WTC11 (cell line): ENCODE measurements around the gene POLR3H. TPM values are rescaled to one million over a fixed set of nuclear protein-coding genes. Genes with fewer than 3 reads are reported as not detected.

Source experiments
- ATAC-seq: fragments of 200-7000 bp; cut with Tn5 transposase; 2 replicates; pipeline ENCODE4 v1.10.0; 2021; ENCODE audit warnings: mild to moderate bottlenecking, moderate library complexity
- CTCF ChIA-PET: fragments of 300-600 bp; sonication (Branson Sonifier 250); formaldehyde crosslinking; loops from one replicate; lab custom pipeline; 2021; ENCODE audit warnings: antibody characterized with exemption; lab: Charles Lee
- POLR2A ChIA-PET: fragments of 350-600 bp; sonication (Branson Sonifier 250); formaldehyde crosslinking; loops from one replicate; lab custom pipeline; 2021; ENCODE audit warnings: antibody characterized with exemption; lab: Charles Lee
- DNase-seq: peaks from one replicate; pipeline ENCODE4 v3.0.0; 2021; ENCODE audit warnings: low spot score
- H3K27ac Mint-ChIP-seq: 2 replicates; pipeline ENCODE4 v1.8.0; 2021; ENCODE audit warnings: mixed read lengths
- H3K27me3 Mint-ChIP-seq: 2 replicates; pipeline ENCODE4 v1.8.0; 2021; ENCODE audit warnings: low read depth, mild to moderate bottlenecking, moderate library complexity, mixed read lengths
- H3K36me3 Mint-ChIP-seq: 2 replicates; pipeline ENCODE4 v1.8.0; 2021; ENCODE audit warnings: mixed read lengths
- H3K4me1 Mint-ChIP-seq: 2 replicates; pipeline ENCODE4 v1.8.0; 2022; ENCODE audit warnings: mixed read lengths
- H3K4me3 Mint-ChIP-seq: 2 replicates; pipeline ENCODE4 v1.8.0; 2021; ENCODE audit warnings: mild to moderate bottlenecking, moderate library complexity, mixed read lengths
- H3K9me3 Mint-ChIP-seq: 2 replicates; pipeline ENCODE4 v1.8.0; 2021; ENCODE audit warnings: mixed read lengths
- E2F4 ChIP-seq: sonication (generic); formaldehyde crosslinking; IDR thresholded peaks from 2 replicates; pipeline ENCODE4 v1.8.1; 2022; ENCODE audit warnings: low read depth, mild to moderate bottlenecking, moderate library complexity, missing genetic modification reagents, borderline replicate concordance
- ESRRA ChIP-seq: sonication (generic); formaldehyde crosslinking; IDR thresholded peaks from 2 replicates; pipeline ENCODE4 v1.8.1; 2022; ENCODE audit warnings: mild to moderate bottlenecking, missing genetic modification reagents, borderline replicate concordance
- ETV6 ChIP-seq: sonication (generic); formaldehyde crosslinking; IDR thresholded peaks from 2 replicates; pipeline ENCODE4 v1.8.1; 2022; ENCODE audit warnings: mild to moderate bottlenecking, missing genetic modification reagents
- FOXK1 ChIP-seq: sonication (generic); formaldehyde crosslinking; IDR thresholded peaks from 2 replicates; pipeline ENCODE4 v1.8.0; 2022; ENCODE audit warnings: mild to moderate bottlenecking, moderate library complexity, missing genetic modification reagents
- FOXP1 ChIP-seq: sonication (generic); formaldehyde crosslinking; IDR thresholded peaks from 2 replicates; pipeline ENCODE4 v1.8.0; 2022; ENCODE audit warnings: missing genetic modification reagents, mild to moderate bottlenecking, moderate library complexity, borderline replicate concordance
- GRHL2 ChIP-seq: fragments of 250-450 bp; sonication (Bioruptor Pico); IDR thresholded peaks from 2 replicates; pipeline ENCODE4 v1.8.0; 2022; ENCODE audit warnings: mild to moderate bottlenecking, moderate library complexity; ENCODE audit not compliant: insufficient replicate concordance, severe bottlenecking
- GTF2I ChIP-seq: fragments of 250-450 bp; sonication (Bioruptor Pico); conservative IDR thresholded peaks from 2 replicates; pipeline ENCODE4 v1.4.0; 2021; ENCODE audit warnings: mild to moderate bottlenecking
- KAT7 ChIP-seq: sonication (generic); formaldehyde crosslinking; IDR thresholded peaks from 2 replicates; pipeline ENCODE4 v1.8.1; 2023; ENCODE audit warnings: missing genetic modification reagents, mild to moderate bottlenecking, borderline replicate concordance
- NR2C2 ChIP-seq: sonication (generic); formaldehyde crosslinking; IDR thresholded peaks from 2 replicates; pipeline ENCODE4 v1.8.0; 2022; ENCODE audit warnings: mild to moderate bottlenecking, missing genetic modification reagents
- PREB ChIP-seq: sonication (generic); formaldehyde crosslinking; IDR thresholded peaks from 2 replicates; pipeline ENCODE4 v1.8.1; 2022; ENCODE audit warnings: mild to moderate bottlenecking, missing genetic modification reagents, moderate library complexity, borderline replicate concordance
- TCF7 ChIP-seq: sonication (generic); formaldehyde crosslinking; IDR thresholded peaks from 2 replicates; pipeline ENCODE4 v1.8.0; 2022; ENCODE audit warnings: mild to moderate bottlenecking, low read depth, missing genetic modification reagents, moderate library complexity
- USF1 ChIP-seq: sonication (generic); formaldehyde crosslinking; IDR thresholded peaks from 2 replicates; pipeline ENCODE4 v1.8.0; 2022; ENCODE audit warnings: mild to moderate bottlenecking, missing genetic modification reagents
- ZNF416 ChIP-seq: fragments of 250-450 bp; sonication (Bioruptor Pico); IDR thresholded peaks from 2 replicates; pipeline ENCODE4 v1.9.0; 2021; ENCODE audit warnings: mild to moderate bottlenecking, inconsistent platforms
- ZNF512 ChIP-seq: sonication (generic); formaldehyde crosslinking; IDR thresholded peaks from 2 replicates; pipeline ENCODE4 v1.8.1; 2022; ENCODE audit warnings: missing genetic modification reagents, borderline replicate concordance
- ZNF532 ChIP-seq: fragments of 250-450 bp; sonication (Bioruptor Pico); IDR thresholded peaks from 2 replicates; pipeline ENCODE4 v1.9.0; 2021; ENCODE audit warnings: mild to moderate bottlenecking, borderline replicate concordance
- total RNA-seq: library from RNA; stranded (reverse); gene quantifications from 3 replicates; pipeline ENCODE4 v1.2.3, GENCODE V29; 2021

Gene POLR3H
- total RNA-seq, 1 experiment from 2014 or later: 28.8 TPM

- TF ChIP-seq GRHL2 (CRISPR knock-in tag) (no peak), ETV6 (no peak), NR2C2 (no peak), TCF7 (CRISPR knock-in tag) (no peak), USF1 (CRISPR knock-in tag) (no peak)
Observed at GRCh38 chr22:41579297-41579996, 35.2 kb upstream of the POLR3H start (continued).

GRCh38 chr22:41578818-41579217 lies 34.5 kb upstream of the POLR3H start:
- no peaks in the 10 kb centered on the region for H3K27me3 Mint-ChIP-seq
- CTCF ChIA-PET: interaction anchor here (2.4 kb wide), 1 partner anchor 21 kb away, joined by 23 read pairs; no protein-coding TSS in a partner anchor
- no peak for ATAC-seq
- no peak for TF ChIP-seq FOXP1
- no peak for TF ChIP-seq PREB (CRISPR knock-in tag)
- TF ChIP-seq GTF2I (CRISPR knock-in tag): no peak
- TF ChIP-seq ZNF512: no peak
- TF ChIP-seq ZNF532 (CRISPR knock-in tag): no peak
- POLR2A ChIA-PET: interaction anchor here (1.5 kb wide), 1 partner anchor 11 kb away, joined by 6 read pairs; the partner anchor contains the start of gene PMM1
- no peak for DNase-seq
- H3K27ac Mint-ChIP-seq: no peak overlapping the region
- H3K4me3 Mint-ChIP-seq: no peak overlapping the region
- H3K36me3 Mint-ChIP-seq: no peaks in the 10 kb centered on the region
- H3K9me3 Mint-ChIP-seq: no peaks in the 10 kb centered on the region
- H3K4me1 Mint-ChIP-seq: no peaks in the 10 kb centered on the region

GRCh38 chr22:41578114-41578513 lies 33.8 kb upstream of the POLR3H start:
- Mint-ChIP-seq H3K9me3 (no peaks in the 10 kb centered on the region), H3K27ac (peak overlapping the region; percentile 32; the same call in 1 of the 2 replicates), H3K36me3 (no peaks in the 10 kb centered on the region), H3K27me3 (no peaks in the 10 kb centered on the region)
- ATAC-seq: no peak
- no peak for DNase-seq
- POLR2A ChIA-PET: interaction anchor here (1.6 kb wide), 1 partner anchor 19 kb away, joined by 3 read pairs; no protein-coding TSS in a partner anchor
- TF ChIP-seq ZNF416 (no peak), ZNF532 (CRISPR knock-in tag) (no peak), ESRRA (CRISPR knock-in tag) (no peak), FOXK1 (CRISPR knock-in tag) (no peak), E2F4 (CRISPR knock-in tag) (no peak), KAT7 (CRISPR knock-in tag) (no peak)
- TF ChIP-seq, all 79 proteins: peak for 0
- no peaks in the 10 kb centered on the region for H3K4me1 Mint-ChIP-seq
- CTCF ChIA-PET: interaction anchor here (0.6 to 3.5 kb wide), 12 partner anchors 11 to 174 kb away, joined by 3 to 53 read pairs (median 8); partner anchors contain the start of gene PMM1
- no peak overlapping the region for H3K4me3 Mint-ChIP-seq
